MM.1S (cell line): ENCODE results near the gene P2RX2.

Source experiments
- DNase-seq: peaks from one replicate; pipeline ENCODE4 v3.0.0-alpha.2; 2015
- H2AFZ ChIP-seq: fragments of 300-600 bp; sonication (generic); 2 replicates; pipeline ENCODE4 v1.6.0; 2016; ENCODE audit warnings: antibody characterized with exemption, low read length
- H3F3A ChIP-seq: fragments of 300-600 bp; sonication (generic); 2 replicates; pipeline ENCODE4 v1.6.1; 2016; ENCODE audit warnings: mild to moderate bottlenecking, antibody characterized with exemption, low read length, moderate library complexity, mixed read lengths; ENCODE audit not compliant: insufficient read depth
- H3K27ac ChIP-seq: fragments of 300-600 bp; sonication (generic); 2 replicates; pipeline ENCODE4 v1.5.1; 2016; ENCODE audit warnings: mild to moderate bottlenecking, low read length
- H3K27me3 ChIP-seq: fragments of 300-600 bp; sonication (generic); replicated peaks from 2 replicates; pipeline ENCODE4 v1.6.0; 2016; ENCODE audit warnings: low read length; ENCODE audit not compliant: insufficient read depth
- H3K36me3 ChIP-seq: fragments of 300-600 bp; sonication (generic); replicated peaks from 2 replicates; pipeline ENCODE4 v1.6.1; 2016; ENCODE audit warnings: mild to moderate bottlenecking, low read length, mixed read lengths; ENCODE audit not compliant: insufficient read depth
- H3K4me1 ChIP-seq: fragments of 300-600 bp; sonication (generic); 2 replicates; pipeline ENCODE4 v1.6.1; 2016; ENCODE audit warnings: low read length, mixed read lengths
- H3K4me2 ChIP-seq: fragments of 300-600 bp; sonication (generic); 2 replicates; pipeline ENCODE4 v1.6.0; 2016; ENCODE audit warnings: low read depth, low read length
- H3K4me3 ChIP-seq: fragments of 300-600 bp; sonication (generic); 2 replicates; pipeline ENCODE4 v1.5.1; 2016; ENCODE audit warnings: low read length, mixed read lengths
- H3K79me2 ChIP-seq: fragments of 300-600 bp; sonication (generic); 2 replicates; pipeline ENCODE4 v1.6.1; 2016; ENCODE audit warnings: mixed run types, low read length, mixed read lengths
- H3K9ac ChIP-seq: fragments of 300-600 bp; sonication (generic); 2 replicates; pipeline ENCODE4 v1.6.1; 2016; ENCODE audit warnings: low read length, mixed read lengths
- H3K9me2 ChIP-seq: fragments of 300-600 bp; sonication (generic); replicated peaks from 2 replicates; pipeline ENCODE4 v1.6.1; 2016; ENCODE audit warnings: mild to moderate bottlenecking, low read length, mixed read lengths; ENCODE audit not compliant: insufficient read depth
- H3K9me3 ChIP-seq: fragments of 300-600 bp; sonication (generic); replicated peaks from 2 replicates; pipeline ENCODE4 v1.6.1; 2016; ENCODE audit warnings: mild to moderate bottlenecking, low read length, mixed read lengths; ENCODE audit not compliant: insufficient read depth
- H4K20me1 ChIP-seq: fragments of 300-600 bp; sonication (generic); 2 replicates; pipeline ENCODE4 v1.6.1; 2016; ENCODE audit warnings: mild to moderate bottlenecking, low read length, moderate library complexity, mixed read lengths; ENCODE audit not compliant: insufficient read depth
- CTCF ChIP-seq: fragments of 300-600 bp; sonication (generic); IDR thresholded peaks from 2 replicates; pipeline ENCODE4 v1.5.1; 2016; ENCODE audit warnings: antibody characterized with exemption, low read length, mixed read lengths
- EZH2 ChIP-seq: fragments of 300-600 bp; sonication (generic); optimal IDR thresholded peaks from 2 replicates; pipeline ENCODE3; 2017; ENCODE audit warnings: low read depth, mild to moderate bottlenecking, antibody characterized with exemption, low read length, mixed read lengths
- EZH2phosphoT487 ChIP-seq: fragments of 300-600 bp; sonication (generic); IDR thresholded peaks from 2 replicates; pipeline ENCODE4 v1.6.1; 2018; ENCODE audit warnings: antibody characterized with exemption, low read length

P2RX2 gene

DNA sequence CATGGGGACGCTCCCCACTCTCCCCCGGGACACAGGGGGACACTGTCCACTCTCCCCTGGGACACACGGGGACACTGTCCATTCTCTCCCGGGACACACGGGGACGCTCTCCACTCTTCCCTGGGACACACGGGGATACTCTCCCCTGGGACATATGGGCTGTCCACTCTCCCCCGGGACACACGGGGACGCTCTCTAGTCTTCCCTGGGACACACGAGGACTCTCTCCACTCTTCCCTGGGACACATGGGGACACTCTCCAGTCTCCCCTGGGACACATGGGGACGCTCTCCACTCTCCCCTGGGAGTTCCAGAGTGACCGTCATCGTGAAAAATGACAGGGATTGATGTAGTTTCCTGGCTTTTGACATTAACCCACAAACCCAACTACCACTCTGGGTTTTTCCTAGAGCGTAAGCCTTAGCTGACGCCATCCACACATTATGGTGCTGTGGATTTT is 3.0 kb upstream of the P2RX2 start:
- no peak overlapping the region for H3K27ac ChIP-seq
- TF ChIP-seq EZH2phosphoT487 (no peak), CTCF (no peak)
- no peaks in the 10 kb centered on the region for H3F3A ChIP-seq
- no peak overlapping the region for H3K9ac ChIP-seq
- no peak for DNase-seq
- no peaks in the 10 kb centered on the region for H3K79me2 ChIP-seq
- H3K9me3 ChIP-seq: no peaks in the 10 kb centered on the region
- no peaks in the 10 kb centered on the region for H3K9me2 ChIP-seq
- H3K4me2 ChIP-seq: no peak overlapping the region
- H3K36me3 ChIP-seq: no peaks in the 10 kb centered on the region
- H3K4me3 ChIP-seq: no peak overlapping the region
- H4K20me1 ChIP-seq: no peaks in the 10 kb centered on the region
- H2AFZ ChIP-seq: no peak overlapping the region
- no peaks in the 10 kb centered on the region for H3K4me1 ChIP-seq
- no peaks in the 10 kb centered on the region; the same call in 1 of the 2 replicates for H3K27me3 ChIP-seq

DNA sequence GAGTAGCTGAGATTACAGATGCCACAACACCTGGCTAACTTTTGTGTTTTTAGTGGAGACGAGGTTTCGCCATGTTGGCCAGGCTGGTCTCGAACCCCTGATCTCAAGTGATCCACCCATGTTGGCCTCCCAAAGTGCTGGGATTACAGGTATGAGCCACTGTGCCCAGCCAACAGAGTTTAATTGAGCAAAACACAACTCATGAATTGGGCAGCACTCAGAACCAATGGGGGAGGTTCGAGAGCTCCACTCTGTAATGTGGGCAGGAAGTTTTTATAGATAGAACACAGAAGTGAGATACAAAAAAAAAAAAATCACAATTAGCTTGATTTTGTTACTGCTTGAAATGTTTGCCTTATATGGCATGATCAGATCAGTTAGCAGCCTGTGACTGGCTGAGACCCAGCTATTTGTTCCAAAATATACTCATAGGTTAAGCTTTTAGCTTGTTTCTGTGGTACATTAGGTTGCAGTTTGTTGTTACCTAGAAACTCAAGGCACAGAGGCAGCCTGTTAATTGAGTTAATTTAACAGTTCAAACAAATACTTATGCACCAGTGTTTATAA is 1.4 kb upstream of the P2RX2 start:
- Histone ChIP-seq H3K9ac (no peak overlapping the region), H3K27me3 (no peaks in the 10 kb centered on the region)

DNA sequence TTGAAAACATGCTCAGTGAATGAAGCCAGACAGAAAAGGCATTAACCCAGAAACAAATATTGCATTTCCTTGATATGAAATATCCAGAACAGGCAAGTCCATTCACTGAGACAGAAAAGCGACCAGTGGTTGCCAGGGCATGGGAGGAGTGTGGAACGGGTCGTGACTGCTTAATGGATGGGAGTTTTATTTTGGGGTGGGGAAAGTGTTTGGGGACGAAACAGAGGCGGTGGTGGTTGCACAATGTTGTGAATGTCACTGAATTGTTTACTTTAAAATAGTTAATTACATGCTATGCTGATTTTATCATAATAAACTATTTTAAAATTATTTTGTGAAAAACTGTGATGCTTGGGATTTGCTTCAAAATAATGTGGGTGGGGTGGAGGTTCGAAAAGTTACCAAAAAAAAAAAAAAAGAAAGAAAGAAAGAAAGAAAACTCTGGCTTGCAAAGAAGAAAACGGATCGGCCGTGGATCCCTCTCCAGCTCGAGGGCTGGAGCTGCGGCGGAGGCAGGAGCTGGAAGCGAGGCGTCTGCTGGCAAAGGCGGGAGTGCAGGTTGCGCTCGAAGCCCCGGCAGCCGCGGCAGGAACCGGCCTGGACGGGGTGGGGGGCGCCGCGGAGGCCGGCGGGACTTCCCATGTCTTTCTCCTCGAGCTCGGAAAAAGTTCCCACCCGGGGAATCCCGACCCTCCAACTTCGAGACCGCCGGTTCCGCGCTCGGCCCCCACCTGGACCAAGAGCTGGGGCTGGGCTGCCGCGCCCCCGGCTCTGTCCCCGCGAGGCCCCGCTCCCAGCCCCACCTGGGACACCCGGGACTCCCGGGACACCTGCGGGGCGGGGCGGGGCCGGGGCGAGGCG is 524 bp upstream of the P2RX2 start:
- no peak overlapping the region for H3K4me2 ChIP-seq
- H3K79me2 ChIP-seq: no peaks in the 10 kb centered on the region
- H3K4me1 ChIP-seq: no peaks in the 10 kb centered on the region
- no peaks in the 10 kb centered on the region for H3K36me3 ChIP-seq
- no peaks in the 10 kb centered on the region for H3K9me2 ChIP-seq
- no peak overlapping the region for H3K4me3 ChIP-seq
- no peaks in the 10 kb centered on the region for H3F3A ChIP-seq
- H3K9me3 ChIP-seq: no peaks in the 10 kb centered on the region
- no peaks in the 10 kb centered on the region for H4K20me1 ChIP-seq
- no peaks in the 10 kb centered on the region for H3K27me3 ChIP-seq
- H3K9ac ChIP-seq: no peak overlapping the region
- no peak for DNase-seq
- no peak for TF ChIP-seq EZH2phosphoT487
- TF ChIP-seq CTCF: no peak
- TF ChIP-seq EZH2: no peak
- H2AFZ ChIP-seq: no peak overlapping the region
- H3K27ac ChIP-seq: no peak overlapping the region

More for the DNA sequence above, 1.4 kb upstream of the P2RX2 start:
- Histone ChIP-seq H3K9me3 (no peaks in the 10 kb centered on the region), H3K36me3 (no peaks in the 10 kb centered on the region), H2AFZ (no peak overlapping the region), H3K27ac (no peak overlapping the region), H3K4me3 (no peak overlapping the region), H3K79me2 (no peaks in the 10 kb centered on the region), H4K20me1 (no peaks in the 10 kb centered on the region), H3F3A (no peaks in the 10 kb centered on the region), H3K4me2 (no peak overlapping the region), H3K9me2 (no peaks in the 10 kb centered on the region), H3K4me1 (no peaks in the 10 kb centered on the region)
- no peak for DNase-seq
- no peak for TF ChIP-seq EZH2
- TF ChIP-seq EZH2phosphoT487: no peak

- Histone ChIP-seq H3F3A (no peaks in the 10 kb centered on the region), H3K4me3 (no peak overlapping the region), H3K79me2 (no peaks in the 10 kb centered on the region), H3K36me3 (no peaks in the 10 kb centered on the region), H3K4me1 (no peaks in the 10 kb centered on the region), H3K27me3 (no peaks in the 10 kb centered on the region), H3K9me3 (no peaks in the 10 kb centered on the region), H3K9me2 (no peaks in the 10 kb centered on the region), H2AFZ (no peak overlapping the region), H4K20me1 (no peaks in the 10 kb centered on the region), H3K4me2 (no peak overlapping the region), H3K9ac (no peak overlapping the region), H3K27ac (no peak overlapping the region)
- no peak for DNase-seq
- TF ChIP-seq EZH2 (no peak), CTCF (no peak), EZH2phosphoT487 (no peak)
Observed at GRCh38 chr12:132619071-132619385, 452 bp downstream of the P2RX2 start.
